ENCODE measurements around the gene PBLD. TPM values are rescaled to one million over a fixed set of nuclear protein-coding genes. Genes with fewer than 3 reads are reported as not detected.

Gene PBLD
- total and polyA plus RNA-seq, 3 donors from 2014 or later, result 4.4 to 7.6 (median 7.6) TPM

DNA sequence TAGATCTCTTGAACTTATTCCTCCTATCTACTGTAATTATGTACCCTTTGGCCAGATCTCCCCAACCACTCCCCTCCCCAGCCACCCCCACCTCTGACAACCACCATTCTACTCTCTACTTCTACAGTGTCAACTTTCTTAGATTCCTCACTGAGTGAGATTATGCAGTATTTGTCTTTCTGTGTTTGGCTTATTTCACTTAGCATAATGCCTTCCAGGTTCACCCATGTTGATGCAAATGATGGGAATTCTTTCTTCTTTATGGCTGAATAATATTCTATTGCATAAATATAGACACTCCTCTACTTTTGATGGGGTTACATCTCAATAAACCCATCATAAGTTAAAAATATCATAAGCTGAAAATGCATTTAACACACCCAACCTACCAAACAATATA is 22.2 kb downstream of the PBLD start:
- no peaks in the 10 kb centered on the region for H3K27me3 ChIP-seq
- no peak overlapping the region for H3K4me3 ChIP-seq
- H3K9me3 ChIP-seq, result no peaks in the 10 kb centered on the region
- TF ChIP-seq, protein P1, sequence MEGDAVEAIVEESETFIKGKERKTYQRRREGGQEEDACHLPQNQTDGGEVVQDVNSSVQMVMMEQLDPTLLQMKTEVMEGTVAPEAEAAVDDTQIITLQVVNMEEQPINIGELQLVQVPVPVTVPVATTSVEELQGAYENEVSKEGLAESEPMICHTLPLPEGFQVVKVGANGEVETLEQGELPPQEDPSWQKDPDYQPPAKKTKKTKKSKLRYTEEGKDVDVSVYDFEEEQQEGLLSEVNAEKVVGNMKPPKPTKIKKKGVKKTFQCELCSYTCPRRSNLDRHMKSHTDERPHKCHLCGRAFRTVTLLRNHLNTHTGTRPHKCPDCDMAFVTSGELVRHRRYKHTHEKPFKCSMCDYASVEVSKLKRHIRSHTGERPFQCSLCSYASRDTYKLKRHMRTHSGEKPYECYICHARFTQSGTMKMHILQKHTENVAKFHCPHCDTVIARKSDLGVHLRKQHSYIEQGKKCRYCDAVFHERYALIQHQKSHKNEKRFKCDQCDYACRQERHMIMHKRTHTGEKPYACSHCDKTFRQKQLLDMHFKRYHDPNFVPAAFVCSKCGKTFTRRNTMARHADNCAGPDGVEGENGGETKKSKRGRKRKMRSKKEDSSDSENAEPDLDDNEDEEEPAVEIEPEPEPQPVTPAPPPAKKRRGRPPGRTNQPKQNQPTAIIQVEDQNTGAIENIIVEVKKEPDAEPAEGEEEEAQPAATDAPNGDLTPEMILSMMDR (IDR thresholded peaks at IDR 0.05), result no peak
- TF ChIP-seq POLR2A (IDR thresholded peaks at IDR 0.05), result no peak
- no peak overlapping the region for H3K27ac ChIP-seq
- intact Hi-C loops (cut with DNase I; ENCODE audit: low total_unique reads), result no loop called here
- no peaks in the 10 kb centered on the region for H3K4me1 ChIP-seq
- no peaks in the 10 kb centered on the region for H3K36me3 ChIP-seq (ENCODE audit: low read depth, missing control alignments)
- no peak for DNase-seq

DNA sequence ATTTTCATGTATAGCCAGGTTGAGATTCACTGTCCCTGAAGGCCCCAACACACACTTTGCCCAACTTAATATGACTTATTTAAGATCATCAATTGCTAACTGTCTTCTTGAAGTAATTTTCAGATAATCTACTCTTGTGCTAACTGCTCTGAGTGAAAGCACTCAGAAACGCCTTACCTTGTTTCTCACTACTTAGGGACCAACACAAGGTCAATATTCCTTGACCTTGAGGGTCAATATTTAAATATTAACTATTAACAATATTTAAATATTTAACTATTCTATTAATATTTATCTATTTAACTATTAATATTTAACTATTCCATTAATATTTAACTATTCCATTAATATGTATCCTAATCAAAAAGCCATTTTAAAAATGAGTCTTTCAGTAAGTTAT is 26.9 kb downstream of the PBLD start:
- Histone ChIP-seq H3K27ac (no peak overlapping the region), H3K4me1 (no peaks in the 10 kb centered on the region), H3K27me3 (no peaks in the 10 kb centered on the region), H3K36me3 (ENCODE audit: low read depth, missing control alignments) (no peaks in the 10 kb centered on the region), H3K9me3 (no peaks in the 10 kb centered on the region), H3K4me3 (no peak overlapping the region)
- no peak for TF ChIP-seq POLR2A (IDR thresholded peaks at IDR 0.05)
- TF ChIP-seq, protein P1 (IDR thresholded peaks at IDR 0.05), result no peak
- intact Hi-C loops (cut with DNase I; ENCODE audit: low total_unique reads), result no loop called here
- WGBS, 2 donors, result 2 to 46% methylated on average over 1 of the region's 1 CpG
- no peak for DNase-seq

DNA sequence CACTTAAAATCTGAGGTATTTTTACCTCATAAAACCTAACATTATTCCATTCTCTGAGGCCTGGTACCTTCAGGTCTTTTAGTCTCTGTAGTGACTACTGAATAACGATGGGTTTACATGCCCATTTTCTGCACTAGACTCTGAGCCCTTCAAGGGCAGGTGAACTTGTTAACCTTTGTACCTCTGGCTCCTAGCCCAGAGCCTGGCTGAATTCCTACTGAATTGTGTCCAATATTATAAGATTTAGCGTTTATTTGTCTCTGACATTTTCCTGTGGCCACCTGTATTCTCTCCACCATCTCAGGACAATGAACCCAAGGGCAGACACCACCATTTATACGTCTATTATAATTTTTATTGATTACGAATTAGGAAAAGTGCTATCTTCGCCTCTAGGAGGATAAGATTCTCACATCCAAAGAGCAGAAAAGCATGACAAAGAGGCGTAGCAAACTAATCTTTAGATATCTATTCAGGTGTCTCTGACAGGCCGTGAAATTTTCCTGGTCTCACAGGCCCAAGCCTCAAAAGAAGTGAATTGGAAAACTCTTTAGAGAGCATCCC is 28.8 kb downstream of the PBLD start:
- 70 to 76% methylated on average over 7 of the region's 7 CpGs for WGBS, 2 donors
- intact Hi-C loops (cut with DNase I; ENCODE audit: low total_unique reads), result no loop called here
- TF ChIP-seq POLR2A (IDR thresholded peaks at IDR 0.05), result no peak
- TF ChIP-seq, protein P1 (IDR thresholded peaks at IDR 0.05), result no peak
- H3K4me1 ChIP-seq, result no peaks in the 10 kb centered on the region
- H3K27ac ChIP-seq, result no peak overlapping the region
- no peaks in the 10 kb centered on the region for H3K9me3 ChIP-seq
- no peaks in the 10 kb centered on the region for H3K27me3 ChIP-seq
- no peak for DNase-seq
- H3K36me3 ChIP-seq (ENCODE audit: low read depth, missing control alignments), result no peaks in the 10 kb centered on the region
- no peak overlapping the region for H3K4me3 ChIP-seq

DNA sequence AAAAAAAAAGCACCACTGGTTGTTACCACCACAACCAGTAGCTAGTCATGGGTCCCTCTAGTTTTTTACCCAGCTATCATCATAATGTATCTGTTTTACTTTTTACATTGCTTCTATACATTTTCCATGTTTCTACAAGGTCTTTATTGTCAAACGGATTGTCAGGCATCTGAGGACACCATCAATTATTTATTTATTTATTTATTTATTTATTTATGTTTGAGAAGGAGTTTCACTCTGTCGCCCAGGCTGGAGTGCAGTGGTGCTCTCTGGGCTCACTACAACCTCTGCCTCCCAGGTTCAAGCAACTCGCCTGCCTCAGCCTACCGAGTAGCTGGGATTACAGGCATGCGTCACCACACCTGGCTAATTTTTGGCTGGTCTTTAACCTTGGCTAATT is 29.9 kb downstream of the PBLD start:
- no peak for TF ChIP-seq POLR2A (IDR thresholded peaks at IDR 0.05)
- TF ChIP-seq, protein P1 (IDR thresholded peaks at IDR 0.05), result no peak
- 74 to 79% methylated on average over 5 of the region's 5 CpGs for WGBS, 2 donors
- intact Hi-C loops (cut with DNase I; ENCODE audit: low total_unique reads), result no loop called here
- Histone ChIP-seq H3K4me3 (no peak overlapping the region), H3K36me3 (ENCODE audit: low read depth, missing control alignments) (no peaks in the 10 kb centered on the region), H3K4me1 (no peaks in the 10 kb centered on the region), H3K9me3 (no peaks in the 10 kb centered on the region), H3K27ac (no peak overlapping the region), H3K27me3 (no peaks in the 10 kb centered on the region)
- DNase-seq, result no peak

DNA sequence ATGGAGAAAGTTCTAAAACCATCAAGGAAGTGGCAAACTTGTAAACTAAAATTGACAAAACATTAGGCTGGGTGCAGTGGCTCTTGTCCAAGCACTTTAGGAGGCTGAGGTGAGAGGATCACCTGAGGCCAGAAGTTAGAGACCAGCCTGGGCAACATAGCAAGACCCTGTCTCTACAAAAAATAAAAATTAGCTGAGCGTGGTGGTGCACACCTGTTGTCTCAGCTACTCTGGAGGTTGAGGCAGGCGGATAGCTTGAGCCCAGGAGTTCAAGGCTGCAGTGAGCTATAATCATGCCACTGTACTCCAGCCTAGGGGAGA is 30.3 kb downstream of the PBLD start:
- no peaks in the 10 kb centered on the region for H3K9me3 ChIP-seq
- WGBS, 2 donors, result 39 to 73% methylated on average over 2 of the region's 2 CpGs
- no peaks in the 10 kb centered on the region for H3K4me1 ChIP-seq
- H3K4me3 ChIP-seq, result no peak overlapping the region
- H3K27me3 ChIP-seq, result no peaks in the 10 kb centered on the region
- H3K27ac ChIP-seq, result no peak overlapping the region
- no peak for DNase-seq
- intact Hi-C loops (cut with DNase I; ENCODE audit: low total_unique reads), result no loop called here
- TF ChIP-seq POLR2A (IDR thresholded peaks at IDR 0.05), result no peak
- TF ChIP-seq, protein P1 (IDR thresholded peaks at IDR 0.05), result no peak
- no peaks in the 10 kb centered on the region for H3K36me3 ChIP-seq (ENCODE audit: low read depth, missing control alignments)
